ENCODE results near the gene MYO10.

GRCh38 chr5:16663840-16664239 lies 272.2 kb downstream of the MYO10 start:
- TF ChIP-seq CTCF (IDR thresholded peaks at IDR 0.05) (no peak), POLR2A (IDR thresholded peaks at IDR 0.05) (no peak)
